Hepatocyte (in vitro differentiated cells): ENCODE data around the gene LOXHD1. TPM values are rescaled to one million over a fixed set of nuclear protein-coding genes. Genes with fewer than 3 reads are reported as not detected.

Experiments used
- DNase-seq: peaks from one replicate; pipeline ENCODE4 v3.0.0-alpha.2; 2016; ENCODE audit warnings: low spot score
- H2AFZ ChIP-seq: fragments of 200-600 bp; sonication (generic); 2 replicates; pipeline ENCODE4 v1.6.0; 2016; ENCODE audit warnings: antibody characterized with exemption, mild to moderate bottlenecking
- H3K27ac ChIP-seq: fragments of 200-600 bp; sonication (generic); 2 replicates; pipeline ENCODE4 v1.5.1; 2016; ENCODE audit warnings: mild to moderate bottlenecking
- H3K27me3 ChIP-seq: fragments of 200-600 bp; sonication (generic); 2 replicates; pipeline ENCODE4 v1.6.1; 2016
- H3K36me3 ChIP-seq: fragments of 200-600 bp; sonication (generic); replicated peaks from 2 replicates; pipeline ENCODE4 v1.5.1; 2016; ENCODE audit warnings: low read depth; ENCODE audit not compliant: insufficient read depth
- H3K4me1 ChIP-seq: fragments of 200-600 bp; sonication (generic); 2 replicates; pipeline ENCODE4 v1.5.1; 2016; ENCODE audit warnings: mild to moderate bottlenecking, moderate library complexity; ENCODE audit not compliant: insufficient read depth
- H3K4me2 ChIP-seq: fragments of 200-600 bp; sonication (generic); 2 replicates; pipeline ENCODE4 v1.6.0; 2016
- H3K4me3 ChIP-seq: fragments of 200-600 bp; sonication (generic); 2 replicates; pipeline ENCODE4 v1.5.1; 2016; ENCODE audit warnings: mild to moderate bottlenecking
- H3K79me2 ChIP-seq: fragments of 200-600 bp; sonication (generic); 2 replicates; pipeline ENCODE4 v1.6.0; 2017; ENCODE audit warnings: mild to moderate bottlenecking
- H3K9me2 ChIP-seq: fragments of 200-600 bp; sonication (generic); replicated peaks from 2 replicates; pipeline ENCODE4 v1.6.0; 2017; ENCODE audit warnings: mild to moderate bottlenecking; ENCODE audit not compliant: insufficient read depth
- H3K9me3 ChIP-seq: fragments of 200-600 bp; sonication (generic); 2 replicates; pipeline ENCODE4 v1.5.1; 2016; ENCODE audit warnings: low read depth, mild to moderate bottlenecking
- H4K20me1 ChIP-seq: fragments of 200-600 bp; sonication (generic); 2 replicates; pipeline ENCODE4 v1.6.0; 2016; ENCODE audit warnings: mild to moderate bottlenecking; ENCODE audit not compliant: insufficient read depth, poor library complexity, severe bottlenecking
- CTCF ChIP-seq: fragments of 200-600 bp; sonication (generic); IDR thresholded peaks from 2 replicates; pipeline ENCODE4 v1.5.1; 2016; ENCODE audit warnings: antibody characterized with exemption, mild to moderate bottlenecking; ENCODE audit not compliant: poor library complexity
- EZH2 ChIP-seq: fragments of 200-600 bp; sonication (generic); IDR thresholded peaks from 2 replicates; pipeline ENCODE4 v1.6.1; 2016; ENCODE audit warnings: antibody characterized with exemption, mild to moderate bottlenecking, borderline replicate concordance
- EZH2phosphoT487 ChIP-seq: fragments of 200-600 bp; sonication (generic); IDR thresholded peaks from one replicate; pipeline ENCODE4 v1.6.1; 2018; ENCODE audit warnings: antibody characterized with exemption, mild to moderate bottlenecking, low read depth, moderate library complexity; ENCODE audit not compliant: unreplicated experiment, severe bottlenecking
- WGBS: methylation state at CpG from one replicate; pipeline ENCODE4 v1.1.6; 2016; ENCODE audit warnings: low lambda C conversion rate; ENCODE audit errors: missing lambda C conversion rate; 5-methylcytosine and 5-hydroxymethylcytosine counted together
- polyA plus RNA-seq: library from polyadenylated mRNA; unstranded; fragments of >200 nt; fragmentation: Nextera tagmentation; extraction: Ambion mirVana; gene quantifications from 2 replicates; pipeline ENCODE4 v1.2.1, GENCODE V29; 2016
- total RNA-seq: library from RNA; depleted of rRNA; stranded (reverse); fragments of >200 nt; gene quantifications from 2 replicates; pipeline ENCODE4 v1.2.3, GENCODE V29; 2014

The LOXHD1 gene
- total and polyA plus RNA-seq, 2 experiments from 2014 or later, result not detected

DNA sequence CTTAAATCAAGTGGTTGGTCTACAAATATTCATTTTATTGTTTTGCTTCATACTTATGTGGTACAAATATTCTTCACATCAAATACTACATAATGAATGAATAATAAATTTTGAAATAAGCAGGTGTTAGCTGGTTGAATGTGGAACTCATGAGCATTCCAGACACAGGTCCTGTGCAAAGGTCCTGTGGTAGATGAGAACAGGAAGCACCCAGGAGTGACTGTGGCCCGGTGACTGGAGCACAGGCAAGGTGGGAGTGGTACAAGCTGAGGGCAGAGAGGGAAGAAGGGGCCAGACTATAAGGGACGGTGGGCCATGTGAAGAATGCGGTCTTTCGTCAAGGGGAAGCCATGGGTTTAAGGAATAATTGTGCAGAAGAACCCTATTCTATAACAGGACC, 26.2 kb upstream of the LOXHD1 start:
- DNase-seq, result no peak
- Histone ChIP-seq H3K36me3 (no peaks in the 10 kb centered on the region), H2AFZ (no peak overlapping the region), H4K20me1 (no peaks in the 10 kb centered on the region), H3K79me2 (no peaks in the 10 kb centered on the region), H3K9me2 (no peaks in the 10 kb centered on the region), H3K9me3 (no peaks in the 10 kb centered on the region), H3K27me3 (no peaks in the 10 kb centered on the region), H3K27ac (no peak overlapping the region), H3K4me1 (no peaks in the 10 kb centered on the region), H3K4me2 (no peak overlapping the region), H3K4me3 (no peak overlapping the region)
- 88% methylated on average over 4 of the region's 4 CpGs for WGBS
- TF ChIP-seq EZH2 (no peak), CTCF (no peak), EZH2phosphoT487 (no peak)

GRCh38 chr18:46680784-46681695, 24.0 kb upstream of the LOXHD1 start:
- Histone ChIP-seq H3K36me3 (no peaks in the 10 kb centered on the region), H3K4me1 (no peaks in the 10 kb centered on the region), H3K27ac (no peak overlapping the region), H3K79me2 (no peaks in the 10 kb centered on the region), H3K9me3 (no peaks in the 10 kb centered on the region), H3K27me3 (no peaks in the 10 kb centered on the region), H3K9me2 (no peaks in the 10 kb centered on the region), H4K20me1 (no peaks in the 10 kb centered on the region), H2AFZ (no peak overlapping the region), H3K4me3 (no peak overlapping the region), H3K4me2 (no peak overlapping the region)
- 86% methylated on average over 12 of the region's 12 CpGs for WGBS
- no peak for DNase-seq
- TF ChIP-seq CTCF (no peak), EZH2 (no peak), EZH2phosphoT487 (no peak)

DNA sequence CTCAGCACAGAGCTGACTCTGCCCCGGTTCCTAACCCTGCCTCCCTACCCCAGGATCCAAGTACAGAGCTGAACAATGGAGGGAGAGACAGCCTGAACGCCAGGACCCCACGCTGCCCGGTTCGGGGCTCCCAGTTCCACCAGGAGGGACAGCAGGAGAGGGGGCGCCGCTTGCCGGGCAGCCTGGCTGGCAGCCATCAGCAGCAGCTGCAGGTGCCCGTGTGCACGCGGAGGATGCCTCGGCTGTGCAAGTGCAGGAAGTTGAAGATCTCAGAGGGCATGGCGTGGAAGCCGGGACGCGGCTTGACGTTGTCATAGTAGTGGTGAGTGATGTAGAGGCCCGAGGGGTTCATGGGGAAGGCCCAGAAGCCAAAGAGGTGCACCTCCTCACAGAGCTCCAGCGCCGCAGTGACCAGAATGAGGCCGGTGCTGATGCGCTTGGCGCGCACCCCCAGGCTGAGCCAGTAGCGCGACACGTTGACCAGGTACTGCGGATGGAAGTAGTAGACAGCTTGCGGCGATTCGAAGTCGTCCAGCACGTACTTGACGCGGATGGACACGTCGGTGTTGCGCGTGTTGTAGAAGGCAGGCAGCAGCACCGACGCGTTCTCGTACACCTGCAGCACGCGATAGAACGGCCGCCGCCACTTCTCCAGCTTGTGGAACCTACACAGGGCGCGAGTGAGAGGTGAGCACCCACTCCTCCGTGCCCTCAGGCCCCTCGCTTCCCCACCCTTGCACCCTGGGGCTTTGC, 23.0 kb upstream of the LOXHD1 start:
- TF ChIP-seq EZH2phosphoT487, result no peak
- TF ChIP-seq EZH2, result no peak
- no peak for TF ChIP-seq CTCF
- Histone ChIP-seq H3K27me3 (no peaks in the 10 kb centered on the region), H3K4me3 (no peak overlapping the region), H4K20me1 (no peaks in the 10 kb centered on the region), H3K4me1 (no peaks in the 10 kb centered on the region), H3K79me2 (no peaks in the 10 kb centered on the region), H3K9me3 (no peaks in the 10 kb centered on the region), H3K4me2 (no peak overlapping the region), H3K9me2 (no peaks in the 10 kb centered on the region), H3K36me3 (no peaks in the 10 kb centered on the region), H3K27ac (no peak overlapping the region), H2AFZ (no peak overlapping the region)
- 97% methylated on average over 46 of the region's 52 CpGs for WGBS
- no peak for DNase-seq
